Keratinocyte (primary cell): Measurements from ENCODE around the gene PRAF2. TPM values are rescaled to one million over a fixed set of nuclear protein-coding genes. Genes with fewer than 3 reads are reported as not detected.

ENCODE experiments used
- DNase-seq: peaks from one replicate; pipeline ENCODE4 v3.0.0-alpha.2; 2011; ENCODE audit warnings: low read depth, missing footprints, low spot score
- FAIRE-seq: peaks from 2 replicates; lab custom pipeline; 2011; peaks lifted over from hg19 to GRCh38; lab: Jason Lieb, UNC
- H2AFZ ChIP-seq: 2 replicates; pipeline ENCODE4 v1.6.0; 2012; ENCODE audit warnings: low read length, control low read depth, inconsistent platforms; ENCODE audit not compliant: control insufficient read depth
- H3K27ac ChIP-seq: 2 replicates; pipeline ENCODE4 v1.5.1; 2011; ENCODE audit warnings: low read length; ENCODE audit not compliant: control insufficient read depth, insufficient read depth
- H3K27me3 ChIP-seq: 3 replicates; pipeline ENCODE4 v1.6.0; 2011; ENCODE audit warnings: low read length; ENCODE audit not compliant: control insufficient read depth, insufficient read depth; ENCODE audit errors: extremely low read depth
- H3K36me3 ChIP-seq, 2 experiments: 2 replicates in 1 of 2; 3 replicates in 1 of 2; pipeline ENCODE4 v1.5.1; 2011; ENCODE audit warnings: low read length in 2 of 2, mild to moderate bottlenecking in 1 of 2; ENCODE audit not compliant: control insufficient read depth in 2 of 2, insufficient read depth in 2 of 2; ENCODE audit errors: extremely low read depth in 1 of 2
- H3K4me1 ChIP-seq: 3 replicates; pipeline ENCODE4 v1.5.1; 2011; ENCODE audit warnings: low read length; ENCODE audit not compliant: control insufficient read depth, insufficient read depth; ENCODE audit errors: extremely low read depth
- H3K4me2 ChIP-seq: 3 replicates; pipeline ENCODE4 v1.6.0; 2011; ENCODE audit warnings: low read depth, low read length; ENCODE audit not compliant: control insufficient read depth, insufficient read depth; ENCODE audit errors: extremely low read depth
- H3K4me3 ChIP-seq, 3 experiments: fragments of 200-600 bp in 1 of 3; sonication (generic) in 1 of 3; 2 replicates in 2 of 3; 3 replicates in 1 of 3; pipeline ENCODE4 v1.5.1; 2011 to 2016; ENCODE audit warnings: low read length in 3 of 3, mild to moderate bottlenecking in 3 of 3, control low read depth in 2 of 3, inconsistent platforms in 1 of 3, low read depth in 1 of 3, mixed read lengths in 1 of 3, mixed run types in 1 of 3, moderate library complexity in 1 of 3; ENCODE audit not compliant: control insufficient read depth in 2 of 3, insufficient read depth in 2 of 3; ENCODE audit errors: extremely low read depth in 1 of 3
- H3K79me2 ChIP-seq: 2 replicates; pipeline ENCODE4 v1.6.0; 2012; ENCODE audit warnings: low read length; ENCODE audit not compliant: control insufficient read depth, insufficient read depth
- H3K9ac ChIP-seq: 3 replicates; pipeline ENCODE4 v1.6.0; 2011; ENCODE audit warnings: low read length; ENCODE audit not compliant: control insufficient read depth, insufficient read depth; ENCODE audit errors: extremely low read depth
- H3K9me1 ChIP-seq: 3 replicates; pipeline ENCODE4 v1.6.0; 2011; ENCODE audit warnings: low read length; ENCODE audit not compliant: control insufficient read depth, insufficient read depth; ENCODE audit errors: extremely low read depth
- H3K9me3 ChIP-seq: 2 replicates; pipeline ENCODE4 v1.5.1; 2012; ENCODE audit warnings: low read depth, low read length; ENCODE audit not compliant: control insufficient read depth
- H4K20me1 ChIP-seq: 3 replicates; pipeline ENCODE4 v1.6.0; 2011; ENCODE audit warnings: low read length; ENCODE audit not compliant: control insufficient read depth, insufficient read depth; ENCODE audit errors: extremely low read depth
- EZH2 ChIP-seq: IDR thresholded peaks from one replicate; pipeline ENCODE4 v1.6.1; 2012; ENCODE audit warnings: inconsistent platforms, mild to moderate bottlenecking, low read length, moderate library complexity
- dilution Hi-C: fragments of 300-500 bp; cut with MboI; formaldehyde crosslinking; loops from one replicate; pipeline ENCODE4 v1.7.0; 2020; ENCODE audit warnings: low sequenced_read_pairs; ENCODE audit not compliant: extremely low pct_ligation_motif_present
- polyA plus RNA-seq, 5 experiments: library from polyadenylated mRNA; depleted of rRNA in 3 of 5; stranded (reverse) in 3 of 5; stranded (forward) in 1 of 5; unstranded in 1 of 5; fragments of >200 nt; gene quantifications; 1 replicate in 1 of 5; 2 replicates in 3 of 5; 3 replicates in 1 of 5; pipeline versions ENCODE4 v1.2.1 to v1.2.3, GENCODE V29; 2011 to 2012; ENCODE audit warnings: missing spikeins in 2 of 5, low read depth in 1 of 5, low replicate concordance in 1 of 5
- TF ChIP-seq, protein P1 (sequence below), 3 experiments: IDR thresholded peaks in 1 of 3; conservative IDR thresholded peaks in 1 of 3; optimal IDR thresholded peaks in 1 of 3; 2 replicates in 2 of 3; 3 replicates in 1 of 3; pipeline versions ENCODE3 to v1.5.1; 2011; ENCODE audit warnings: low read length in 3 of 3, mild to moderate bottlenecking in 3 of 3, moderate library complexity in 2 of 3, control low read depth in 1 of 3, inconsistent platforms in 1 of 3; ENCODE audit not compliant: insufficient read depth in 2 of 3; ENCODE audit errors: extremely low read depth in 1 of 3

The PRAF2 gene
- polyA plus RNA-seq, 1 donor (not counting 4 experiments of a cell fraction or from before 2014, with no cell fraction given) = 6.9 TPM

DNA sequence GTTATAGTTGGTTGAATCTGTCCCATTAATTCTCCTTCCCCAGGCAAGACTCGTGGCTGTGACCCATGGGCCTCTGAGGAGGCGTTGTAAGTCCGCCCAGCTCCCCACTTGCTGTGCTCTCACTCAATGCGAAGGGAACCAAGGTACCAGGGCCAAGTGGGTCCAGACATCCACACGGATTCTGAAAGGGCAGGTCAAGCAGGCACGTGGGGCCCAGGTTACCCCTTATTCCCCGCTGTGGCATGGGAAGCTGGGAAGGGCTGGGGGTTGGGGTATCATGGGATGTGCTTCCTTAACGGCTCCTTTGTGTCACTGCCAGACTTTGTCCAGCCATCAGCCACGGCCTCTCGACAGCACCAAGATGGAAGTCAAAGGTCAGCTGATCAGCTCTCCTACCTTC lies 11.9 kb downstream of the PRAF2 start:
- no peaks in the 10 kb centered on the region for H3K27me3 ChIP-seq
- no peak for FAIRE-seq
- no peak overlapping the region for H3K4me2 ChIP-seq
- dilution Hi-C loops = no loop called here
- H3K9ac ChIP-seq = no peak overlapping the region
- TF ChIP-seq, protein P1, sequence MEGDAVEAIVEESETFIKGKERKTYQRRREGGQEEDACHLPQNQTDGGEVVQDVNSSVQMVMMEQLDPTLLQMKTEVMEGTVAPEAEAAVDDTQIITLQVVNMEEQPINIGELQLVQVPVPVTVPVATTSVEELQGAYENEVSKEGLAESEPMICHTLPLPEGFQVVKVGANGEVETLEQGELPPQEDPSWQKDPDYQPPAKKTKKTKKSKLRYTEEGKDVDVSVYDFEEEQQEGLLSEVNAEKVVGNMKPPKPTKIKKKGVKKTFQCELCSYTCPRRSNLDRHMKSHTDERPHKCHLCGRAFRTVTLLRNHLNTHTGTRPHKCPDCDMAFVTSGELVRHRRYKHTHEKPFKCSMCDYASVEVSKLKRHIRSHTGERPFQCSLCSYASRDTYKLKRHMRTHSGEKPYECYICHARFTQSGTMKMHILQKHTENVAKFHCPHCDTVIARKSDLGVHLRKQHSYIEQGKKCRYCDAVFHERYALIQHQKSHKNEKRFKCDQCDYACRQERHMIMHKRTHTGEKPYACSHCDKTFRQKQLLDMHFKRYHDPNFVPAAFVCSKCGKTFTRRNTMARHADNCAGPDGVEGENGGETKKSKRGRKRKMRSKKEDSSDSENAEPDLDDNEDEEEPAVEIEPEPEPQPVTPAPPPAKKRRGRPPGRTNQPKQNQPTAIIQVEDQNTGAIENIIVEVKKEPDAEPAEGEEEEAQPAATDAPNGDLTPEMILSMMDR (optimal IDR thresholded peaks at IDR 0.05 in 1 of 3, IDR thresholded peaks at IDR 0.05 in 1 of 3, conservative IDR thresholded peaks at IDR 0.05 in 1 of 3; ENCODE audit: extremely low read depth in 1 of 3, insufficient read depth in 2 of 3, low read length in 3 of 3) = no peak
- no peak for TF ChIP-seq EZH2
- no peak overlapping the region for H3K27ac ChIP-seq
- H3K4me3 ChIP-seq = no peak overlapping the region
- H3K9me1 ChIP-seq = no peaks in the 10 kb centered on the region
- H3K9me3 ChIP-seq = no peaks in the 10 kb centered on the region
- no peaks in the 10 kb centered on the region for H4K20me1 ChIP-seq
- peaks cover 8 to 19% of the 10 kb centered on the region in 2 experiments for H3K36me3 ChIP-seq
- peaks cover 5% of the 10 kb centered on the region for H3K4me1 ChIP-seq
- peaks cover 17% of the 10 kb centered on the region for H3K79me2 ChIP-seq
- H2AFZ ChIP-seq = no peak overlapping the region
- DNase-seq = no peak

DNA sequence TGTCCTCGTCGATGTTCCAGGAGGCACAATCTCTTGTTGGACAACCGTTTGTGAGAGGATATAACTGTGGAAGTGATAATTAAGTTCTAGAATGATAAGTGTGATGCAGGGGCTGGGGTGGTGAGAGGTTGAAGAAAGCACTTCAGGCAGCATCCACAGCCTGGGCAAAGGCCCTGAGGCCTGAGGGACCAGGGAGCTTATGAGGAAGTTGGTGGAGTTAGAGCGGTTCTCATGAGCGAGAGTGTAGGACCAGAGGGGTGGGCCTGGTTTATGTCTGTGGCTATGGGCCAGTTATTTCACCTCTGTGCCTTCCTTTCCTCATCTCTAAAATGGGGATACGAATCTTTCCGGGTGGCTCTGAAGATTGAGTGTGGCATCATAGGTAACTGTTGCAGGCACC lies 12.3 kb downstream of the PRAF2 start:
- H3K4me2 ChIP-seq = no peak overlapping the region
- no peak overlapping the region for H3K4me3 ChIP-seq
- H3K27ac ChIP-seq = no peak overlapping the region
- TF ChIP-seq, protein P1 (optimal IDR thresholded peaks at IDR 0.05 in 1 of 3, IDR thresholded peaks at IDR 0.05 in 1 of 3, conservative IDR thresholded peaks at IDR 0.05 in 1 of 3; ENCODE audit: extremely low read depth in 1 of 3, insufficient read depth in 2 of 3, low read length in 3 of 3) = no peak
- no peak for TF ChIP-seq EZH2
- no peaks in the 10 kb centered on the region for H3K9me1 ChIP-seq
- no peak overlapping the region for H3K9ac ChIP-seq
- no peaks in the 10 kb centered on the region for H3K27me3 ChIP-seq
- peaks cover 8 to 19% of the 10 kb centered on the region in 2 experiments for H3K36me3 ChIP-seq
- H3K79me2 ChIP-seq = peaks cover 17% of the 10 kb centered on the region
- dilution Hi-C loops = no loop called here
- peaks cover 5% of the 10 kb centered on the region for H3K4me1 ChIP-seq
- H4K20me1 ChIP-seq = no peaks in the 10 kb centered on the region
- no peaks in the 10 kb centered on the region for H3K9me3 ChIP-seq
- FAIRE-seq (no peak), DNase-seq (no peak)
- H2AFZ ChIP-seq = no peak overlapping the region
